GM12873 (cell line): ENCODE results near the gene ANKS6.

ENCODE experiments used
- TF ChIP-seq, protein P1 (sequence below): IDR thresholded peaks from 2 replicates; pipeline ENCODE4 v1.5.1; 2012; ENCODE audit warnings: low read depth, mild to moderate bottlenecking, moderate library complexity, low read length, control low read depth; ENCODE audit not compliant: insufficient read depth; ENCODE audit errors: missing control alignments

ANKS6 gene

DNA sequence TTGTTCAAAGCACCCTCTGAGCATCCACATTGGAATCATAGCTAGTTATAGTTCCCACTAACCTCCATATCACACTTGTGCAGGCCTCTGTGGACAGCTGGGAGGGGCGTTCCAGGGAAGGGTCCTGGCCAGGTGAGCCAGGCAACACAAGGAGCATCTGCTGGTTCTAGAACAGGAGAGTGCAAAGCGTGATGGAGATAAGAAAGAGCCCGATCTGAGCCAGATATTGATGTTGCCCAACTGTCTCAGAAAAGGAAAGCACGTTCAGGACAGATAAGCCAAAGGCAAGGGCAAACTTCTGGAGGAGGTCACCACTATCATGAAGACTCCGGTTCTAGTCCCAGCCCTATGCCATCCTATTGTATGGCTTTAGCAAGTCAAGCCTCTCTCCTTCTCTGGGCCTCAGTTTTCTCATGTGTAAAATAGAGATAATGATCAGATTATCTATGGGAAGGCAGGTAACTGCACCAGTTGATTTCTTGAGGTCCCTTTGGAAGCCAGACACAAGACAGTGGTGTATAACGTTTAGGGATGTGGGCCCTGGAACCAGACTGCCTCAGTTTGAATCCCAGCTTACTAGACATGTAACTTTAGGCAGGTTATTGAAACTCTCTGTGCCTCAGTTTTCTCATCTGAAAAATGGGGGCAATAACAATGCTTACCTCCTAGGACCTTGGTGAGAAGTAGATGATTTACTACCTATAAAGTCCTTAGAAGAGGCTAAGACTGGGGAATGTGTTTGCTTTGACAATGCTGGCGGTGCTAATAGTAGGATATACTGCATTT lies 107.5 kb downstream of the ANKS6 start:
- TF ChIP-seq, protein P1, sequence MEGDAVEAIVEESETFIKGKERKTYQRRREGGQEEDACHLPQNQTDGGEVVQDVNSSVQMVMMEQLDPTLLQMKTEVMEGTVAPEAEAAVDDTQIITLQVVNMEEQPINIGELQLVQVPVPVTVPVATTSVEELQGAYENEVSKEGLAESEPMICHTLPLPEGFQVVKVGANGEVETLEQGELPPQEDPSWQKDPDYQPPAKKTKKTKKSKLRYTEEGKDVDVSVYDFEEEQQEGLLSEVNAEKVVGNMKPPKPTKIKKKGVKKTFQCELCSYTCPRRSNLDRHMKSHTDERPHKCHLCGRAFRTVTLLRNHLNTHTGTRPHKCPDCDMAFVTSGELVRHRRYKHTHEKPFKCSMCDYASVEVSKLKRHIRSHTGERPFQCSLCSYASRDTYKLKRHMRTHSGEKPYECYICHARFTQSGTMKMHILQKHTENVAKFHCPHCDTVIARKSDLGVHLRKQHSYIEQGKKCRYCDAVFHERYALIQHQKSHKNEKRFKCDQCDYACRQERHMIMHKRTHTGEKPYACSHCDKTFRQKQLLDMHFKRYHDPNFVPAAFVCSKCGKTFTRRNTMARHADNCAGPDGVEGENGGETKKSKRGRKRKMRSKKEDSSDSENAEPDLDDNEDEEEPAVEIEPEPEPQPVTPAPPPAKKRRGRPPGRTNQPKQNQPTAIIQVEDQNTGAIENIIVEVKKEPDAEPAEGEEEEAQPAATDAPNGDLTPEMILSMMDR, result no peak

- TF ChIP-seq, protein P1, result no peak
Observed at GRCh38 chr9:98687911-98688310, 108.4 kb downstream of the ANKS6 start.

DNA sequence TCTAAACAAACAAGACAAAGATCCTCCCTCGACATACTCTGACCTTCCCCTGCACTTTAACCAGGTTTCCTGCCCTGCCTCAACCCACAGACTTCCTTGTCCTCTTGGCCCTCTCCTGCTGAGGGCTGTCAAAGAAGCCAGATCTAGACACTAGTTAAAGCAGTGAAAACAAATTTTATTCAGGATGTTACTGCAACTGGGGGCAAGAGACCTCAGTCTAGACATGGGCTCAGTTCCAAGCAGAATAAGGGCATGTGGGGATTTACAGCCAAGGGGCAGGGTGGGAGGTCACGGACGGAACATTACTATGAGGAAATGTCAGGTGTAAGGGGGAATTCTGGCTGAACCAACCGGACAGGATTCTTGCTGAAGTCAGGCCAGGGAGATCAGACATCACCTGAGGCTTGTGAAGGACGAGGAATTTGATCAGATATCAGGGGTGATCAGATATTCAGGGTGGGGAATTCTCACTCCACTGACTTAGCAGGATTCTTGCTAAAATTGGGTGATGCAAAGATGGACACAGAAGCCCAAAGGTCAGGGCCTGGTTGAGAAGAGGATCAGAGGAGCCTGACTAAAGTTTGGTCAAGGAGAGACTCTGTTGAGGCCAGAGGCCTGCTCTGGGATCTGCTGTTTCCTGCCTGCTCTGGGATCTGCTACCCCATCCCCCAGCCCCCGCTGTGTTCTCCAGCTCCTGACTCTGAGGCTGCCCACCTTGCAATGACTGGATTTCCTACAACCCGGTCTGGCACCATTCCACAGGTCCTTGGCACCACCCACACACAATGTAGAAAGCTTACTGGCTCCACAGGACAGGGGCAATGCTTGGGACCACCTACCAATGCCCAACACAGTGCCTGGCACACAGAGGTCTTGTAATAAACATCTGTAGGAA lies 109.1 kb downstream of the ANKS6 start:
- TF ChIP-seq, protein P1, result no peak
